ENCODE results near the gene CNKSR3.
"Not testable (repeated sequence)": the region's sequence is repeated elsewhere in the genome, so short reads cannot be mapped to it uniquely, and the experiment has no call there.

Gene CNKSR3

GRCh38 chr6:154528310-154528915 lies 17.9 kb upstream of the CNKSR3 start:
- DNase-seq (ENCODE audit: low read depth in 2 of 3, low spot score in 1 of 3): no peak

GRCh38 chr6:154526996-154527395 lies 16.5 kb upstream of the CNKSR3 start:
- no peak for DNase-seq (ENCODE audit: low read depth in 2 of 3, low spot score in 1 of 3)

- no peak for DNase-seq (ENCODE audit: low read depth in 2 of 3, low spot score in 1 of 3)
These were observed 12.1 kb upstream of the CNKSR3 start for GRCh38 chr6:154522576-154522975.

- DNase-seq (ENCODE audit: low read depth in 2 of 3, low spot score in 1 of 3): no peak
These were observed 10.9 kb upstream of the CNKSR3 start for GRCh38 chr6:154521412-154521811.

GRCh38 chr6:154520280-154520679 lies 9.8 kb upstream of the CNKSR3 start:
- no peak for DNase-seq (ENCODE audit: low read depth in 2 of 3, low spot score in 1 of 3)

GRCh38 chr6:154518396-154518795 lies 7.9 kb upstream of the CNKSR3 start:
- DNase-seq (ENCODE audit: low read depth in 2 of 3, low spot score in 1 of 3): no peak

- DNase-seq (ENCODE audit: low read depth in 2 of 3, low spot score in 1 of 3): no peak
These were observed 5.8 kb upstream of the CNKSR3 start for GRCh38 chr6:154516276-154516675.

GRCh38 chr6:154515826-154516225 lies 5.3 kb upstream of the CNKSR3 start:
- DNase-seq (ENCODE audit: low read depth in 2 of 3, low spot score in 1 of 3): no peak

- not testable (repeated sequence) for DNase-seq (ENCODE audit: low read depth in 2 of 3, low spot score in 1 of 3)
These were observed 4.6 kb upstream of the CNKSR3 start for GRCh38 chr6:154515076-154515475.

- DNase-seq (ENCODE audit: low read depth in 2 of 3, low spot score in 1 of 3): no peak
These were observed 4.0 kb upstream of the CNKSR3 start for GRCh38 chr6:154514481-154514880.

- DNase-seq (ENCODE audit: low read depth in 2 of 3, low spot score in 1 of 3): no peak
These were observed 3.3 kb upstream of the CNKSR3 start for GRCh38 chr6:154513601-154514320.

GRCh38 chr6:154512201-154512600 lies 1.7 kb upstream of the CNKSR3 start:
- no peak for DNase-seq (ENCODE audit: low read depth in 2 of 3, low spot score in 1 of 3)

GRCh38 chr6:154511791-154512190 lies 1.3 kb upstream of the CNKSR3 start:
- DNase-seq (ENCODE audit: low read depth in 2 of 3, low spot score in 1 of 3): no peak

- DNase-seq (ENCODE audit: low read depth in 2 of 3, low spot score in 1 of 3): no peak
These were observed 903 bp downstream of the CNKSR3 start for GRCh38 chr6:154509421-154510143.

GRCh38 chr6:154508573-154509375 lies 1.7 kb downstream of the CNKSR3 start:
- DNase-seq (ENCODE audit: low read depth in 2 of 3, low spot score in 1 of 3): no peak

- no peak for DNase-seq (ENCODE audit: low read depth in 2 of 3, low spot score in 1 of 3)
These were observed 3.2 kb downstream of the CNKSR3 start for GRCh38 chr6:154506991-154507898.

GRCh38 chr6:154506582-154506981 lies 3.9 kb downstream of the CNKSR3 start:
- no peak for DNase-seq (ENCODE audit: low read depth in 2 of 3, low spot score in 1 of 3)

- DNase-seq (ENCODE audit: low read depth in 2 of 3, low spot score in 1 of 3): no peak
These were observed 4.4 kb downstream of the CNKSR3 start for GRCh38 chr6:154506108-154506507.

GRCh38 chr6:154504865-154505449 lies 5.5 kb downstream of the CNKSR3 start:
- no peak for DNase-seq (ENCODE audit: low read depth in 2 of 3, low spot score in 1 of 3)

GRCh38 chr6:154504102-154504501 lies 6.4 kb downstream of the CNKSR3 start:
- DNase-seq (ENCODE audit: low read depth in 2 of 3, low spot score in 1 of 3): no peak
